DND-41 (cell line): ENCODE results near the gene UCP1.

Experiments used
- ATAC-seq: fragments of 200-7000 bp; cut with Tn5 transposase; 3 replicates; pipeline ENCODE4 v1.9.1; 2021; ENCODE audit warnings: low read depth; ENCODE audit not compliant: insufficient read depth
- DNase-seq: peaks from one replicate; pipeline ENCODE4 v3.0.0-alpha.2; 2020
- H2AFZ ChIP-seq: 2 replicates; pipeline ENCODE4 v1.6.0; 2012; ENCODE audit warnings: low read depth, low read length
- H3K27ac ChIP-seq: 2 replicates; pipeline ENCODE4 v1.5.1; 2012; ENCODE audit warnings: low read length, inconsistent platforms
- H3K27me3 ChIP-seq: fragments of 200-600 bp; sonication (generic); 2 replicates; pipeline ENCODE4 v1.6.0; 2012; ENCODE audit warnings: low read length, mild to moderate bottlenecking, inconsistent platforms; ENCODE audit not compliant: insufficient read depth, poor library complexity
- H3K36me3 ChIP-seq: 2 replicates; pipeline ENCODE4 v1.5.1; 2012; ENCODE audit warnings: low read length, inconsistent platforms; ENCODE audit not compliant: insufficient read depth
- H3K4me1 ChIP-seq: 2 replicates; pipeline ENCODE4 v1.5.1; 2012; ENCODE audit warnings: mild to moderate bottlenecking, low read length; ENCODE audit not compliant: insufficient read depth
- H3K4me2 ChIP-seq: 2 replicates; pipeline ENCODE4 v1.6.0; 2012; ENCODE audit warnings: mild to moderate bottlenecking, moderate library complexity, low read length, inconsistent platforms; ENCODE audit not compliant: insufficient read depth
- H3K4me3 ChIP-seq, 2 experiments: fragments of 200-600 bp in 1 of 2; shearing (Covaris generic) in 1 of 2; 2 replicates each; pipeline ENCODE4 v1.5.1; 2012 to 2016; ENCODE audit warnings: inconsistent platforms in 2 of 2, low read length in 2 of 2, mild to moderate bottlenecking in 2 of 2, low read depth in 1 of 2, moderate library complexity in 1 of 2
- H3K79me2 ChIP-seq: 2 replicates; pipeline ENCODE4 v1.6.0; 2012; ENCODE audit warnings: low read length, inconsistent platforms; ENCODE audit not compliant: insufficient read depth
- H3K9ac ChIP-seq: 2 replicates; pipeline ENCODE4 v1.6.0; 2012; ENCODE audit warnings: low read depth, mild to moderate bottlenecking, inconsistent platforms, low read length, moderate library complexity
- H3K9me3 ChIP-seq: 2 replicates; pipeline ENCODE4 v1.5.1; 2012; ENCODE audit warnings: low read length, moderate library complexity, mild to moderate bottlenecking, inconsistent platforms; ENCODE audit not compliant: insufficient read depth, severe bottlenecking
- H4K20me1 ChIP-seq: 2 replicates; pipeline ENCODE4 v1.6.0; 2012; ENCODE audit warnings: low read length; ENCODE audit not compliant: insufficient read depth
- EZH2 ChIP-seq: IDR thresholded peaks from 3 replicates; pipeline ENCODE4 v1.6.1; 2012; ENCODE audit warnings: borderline replicate concordance, low read depth, mild to moderate bottlenecking, moderate library complexity, low read length, inconsistent platforms; ENCODE audit not compliant: severe bottlenecking
- TF ChIP-seq, protein P1 (sequence below): IDR thresholded peaks from 2 replicates; pipeline ENCODE4 v1.5.1; 2012; ENCODE audit warnings: borderline replicate concordance, low read length, moderate library complexity, mild to moderate bottlenecking; ENCODE audit not compliant: poor library complexity, severe bottlenecking; ENCODE audit errors: extremely low read depth

UCP1 gene

DNA sequence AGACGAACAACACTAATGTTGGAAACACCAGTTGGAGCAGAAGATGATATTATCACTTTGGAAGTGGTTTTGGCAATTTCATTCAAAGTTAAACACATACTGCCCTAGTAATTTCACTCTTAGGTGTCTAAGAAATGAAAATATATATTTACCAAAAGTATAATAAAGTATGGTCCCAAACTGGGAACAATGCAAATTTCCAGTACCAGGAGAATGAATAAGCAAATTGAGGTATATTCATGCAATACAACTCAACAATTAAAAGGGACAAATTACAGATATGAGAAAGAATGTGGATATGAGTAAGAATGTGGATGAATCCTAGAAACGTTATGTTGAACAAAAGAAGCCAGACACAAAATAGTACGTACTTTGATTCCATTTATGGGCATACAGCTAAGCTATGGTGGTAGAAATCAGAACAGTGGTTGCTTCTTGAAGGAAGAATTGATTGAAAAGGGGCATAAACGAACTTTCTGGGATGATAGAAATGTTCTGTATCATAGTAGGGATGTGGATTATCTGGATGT, 34.7 kb downstream of the UCP1 start:
- TF ChIP-seq EZH2, result no peak
- TF ChIP-seq, protein P1, sequence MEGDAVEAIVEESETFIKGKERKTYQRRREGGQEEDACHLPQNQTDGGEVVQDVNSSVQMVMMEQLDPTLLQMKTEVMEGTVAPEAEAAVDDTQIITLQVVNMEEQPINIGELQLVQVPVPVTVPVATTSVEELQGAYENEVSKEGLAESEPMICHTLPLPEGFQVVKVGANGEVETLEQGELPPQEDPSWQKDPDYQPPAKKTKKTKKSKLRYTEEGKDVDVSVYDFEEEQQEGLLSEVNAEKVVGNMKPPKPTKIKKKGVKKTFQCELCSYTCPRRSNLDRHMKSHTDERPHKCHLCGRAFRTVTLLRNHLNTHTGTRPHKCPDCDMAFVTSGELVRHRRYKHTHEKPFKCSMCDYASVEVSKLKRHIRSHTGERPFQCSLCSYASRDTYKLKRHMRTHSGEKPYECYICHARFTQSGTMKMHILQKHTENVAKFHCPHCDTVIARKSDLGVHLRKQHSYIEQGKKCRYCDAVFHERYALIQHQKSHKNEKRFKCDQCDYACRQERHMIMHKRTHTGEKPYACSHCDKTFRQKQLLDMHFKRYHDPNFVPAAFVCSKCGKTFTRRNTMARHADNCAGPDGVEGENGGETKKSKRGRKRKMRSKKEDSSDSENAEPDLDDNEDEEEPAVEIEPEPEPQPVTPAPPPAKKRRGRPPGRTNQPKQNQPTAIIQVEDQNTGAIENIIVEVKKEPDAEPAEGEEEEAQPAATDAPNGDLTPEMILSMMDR, result no peak
- no peaks in the 10 kb centered on the region for H3K79me2 ChIP-seq
- H3K36me3 ChIP-seq, result peaks cover 21% of the 10 kb centered on the region; the same call in 1 of the 2 replicates
- no peaks in the 10 kb centered on the region for H3K9me3 ChIP-seq
- no peaks in the 10 kb centered on the region for H4K20me1 ChIP-seq
- no peak overlapping the region for H3K4me3 ChIP-seq
- no peak overlapping the region for H3K9ac ChIP-seq
- no peak overlapping the region for H3K4me2 ChIP-seq
- H2AFZ ChIP-seq, result no peak overlapping the region
- DNase-seq, result no peak
- no peak for ATAC-seq
- H3K27me3 ChIP-seq, result no peaks in the 10 kb centered on the region
- no peaks in the 10 kb centered on the region for H3K4me1 ChIP-seq
- no peak overlapping the region for H3K27ac ChIP-seq

GRCh38 chr4:140529434-140529833, 39.3 kb downstream of the UCP1 start:
- Histone ChIP-seq H2AFZ (no peak overlapping the region), H3K9ac (no peak overlapping the region), H3K27me3 (no peaks in the 10 kb centered on the region), H3K27ac (no peak overlapping the region), H3K36me3 (peaks cover 16% of the 10 kb centered on the region; the same call in 1 of the 2 replicates), H3K4me2 (no peak overlapping the region), H3K79me2 (peaks cover 13% of the 10 kb centered on the region), H3K9me3 (no peaks in the 10 kb centered on the region), H3K4me1 (peaks cover 14% of the 10 kb centered on the region), H4K20me1 (no peaks in the 10 kb centered on the region), H3K4me3 (no peak overlapping the region)
- no peak for ATAC-seq
- no peak for DNase-seq
- TF ChIP-seq, protein P1, result no peak
- no peak for TF ChIP-seq EZH2

DNA sequence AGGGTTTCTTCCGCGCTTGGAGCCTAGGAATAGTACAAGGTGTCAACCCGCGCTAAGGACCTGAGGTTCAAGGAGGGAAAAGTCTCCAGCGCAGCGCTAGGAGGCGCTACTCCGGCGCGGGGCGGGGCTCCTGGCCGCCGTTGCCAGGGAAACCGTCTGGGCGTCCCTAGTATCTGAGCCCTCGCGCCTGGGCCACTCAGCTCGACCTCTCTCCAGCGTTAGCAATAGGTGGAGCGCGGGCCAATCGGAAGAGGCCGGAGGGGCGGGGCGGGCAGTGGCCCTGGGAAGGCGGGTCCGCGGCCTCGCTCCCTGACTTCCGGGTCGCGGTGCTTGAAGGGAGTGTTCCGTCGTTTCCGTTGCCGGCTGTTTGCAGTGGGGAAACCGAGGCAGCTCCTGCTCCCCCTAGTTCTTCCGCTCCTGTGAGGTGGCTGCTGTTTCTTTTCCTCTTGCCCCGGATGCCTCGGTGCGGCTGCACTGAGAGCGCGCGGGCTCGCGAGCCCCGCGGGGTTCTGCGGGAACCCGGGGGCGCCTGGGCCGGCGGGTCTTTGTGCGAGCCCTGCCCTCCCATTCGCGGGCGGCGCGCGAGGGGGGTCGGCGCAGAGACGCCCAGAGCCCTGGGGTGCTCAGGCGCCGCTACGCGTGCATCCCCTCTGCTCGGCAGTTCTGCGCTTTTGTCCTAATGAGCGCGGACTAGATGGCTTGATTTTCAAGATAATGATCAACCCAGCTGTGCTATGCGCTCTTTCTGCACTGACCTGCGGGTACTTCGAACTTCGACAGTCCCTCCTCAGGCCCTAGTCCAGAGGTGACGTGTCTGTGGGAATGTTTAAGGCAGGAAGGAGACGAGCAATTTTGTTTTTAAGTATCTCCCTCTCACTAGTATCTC, 44.7 kb downstream of the UCP1 start, which contains the start of gene ELMOD2:
TSS of gene ELMOD2 (plus strand) at position 312 of the 886 bp plus-strand sequence. CDS start 1,261 bp downstream, outside the sequence.
- Histone ChIP-seq H3K4me3 (peak within 1 kb of the TSS; percentile 25 to 76), H3K4me1 (peaks cover 23% of the 10 kb centered on the region), H3K27ac (peak within 1 kb of the TSS; percentile 85), H3K4me2 (peak within 1 kb of the TSS; percentile 88), H3K27me3 (no peaks in the 10 kb centered on the region), H4K20me1 (no peaks in the 10 kb centered on the region), H3K36me3 (peaks cover 11% of the 10 kb centered on the region; the same call in 1 of the 2 replicates), H3K9ac (peak within 1 kb of the TSS; percentile 71), H3K79me2 (peaks cover 15% of the 10 kb centered on the region), H2AFZ (peak within 1 kb of the TSS; percentile 92), H3K9me3 (no peaks in the 10 kb centered on the region)
- ATAC-seq, result peak; percentile 99
- TF ChIP-seq EZH2, result no peak
- TF ChIP-seq, protein P1, result peak; percentile 93
- DNase-seq, result peak; percentile 98
